ENCODE data around the gene CPED1. TPM values are rescaled to one million over a fixed set of nuclear protein-coding genes. Genes with fewer than 3 reads are reported as not detected.
A peak's percentile ranks its signal among the peaks of the same experiment; 100 is the strongest.

Gene CPED1
- polyA plus RNA-seq (ENCODE audit: insufficient read length) = 8.4 TPM

- DNase-seq (ENCODE audit: low read depth) = no peak
These were observed at the start of gene CPED1 for GRCh38 chr7:120988591-120989256. CPED1 (plus strand) TSS chr7:120988711; CDS start chr7:120989622, 911 bp downstream.

GRCh38 chr7:120939345-120939744, 49.2 kb upstream of the CPED1 start:
- DNase-seq (ENCODE audit: low read depth) = no peak

- no peak for DNase-seq (ENCODE audit: low read depth)
These were observed 47.4 kb upstream of the CPED1 start for GRCh38 chr7:120941064-120941463.

- no peak for DNase-seq (ENCODE audit: low read depth)
These were observed 46.7 kb upstream of the CPED1 start for GRCh38 chr7:120941856-120942255.

- DNase-seq (ENCODE audit: low read depth) = no peak
These were observed 45.6 kb upstream of the CPED1 start for GRCh38 chr7:120942861-120943260.

- no peak for DNase-seq (ENCODE audit: low read depth)
These were observed 43.5 kb upstream of the CPED1 start for GRCh38 chr7:120944826-120945562.

- no peak for DNase-seq (ENCODE audit: low read depth)
These were observed 40.5 kb upstream of the CPED1 start for GRCh38 chr7:120947980-120948379.

GRCh38 chr7:120949393-120949911, 39.1 kb upstream of the CPED1 start:
- DNase-seq (ENCODE audit: low read depth) = no peak

GRCh38 chr7:120949998-120950538, 38.4 kb upstream of the CPED1 start:
- DNase-seq (ENCODE audit: low read depth) = no peak

GRCh38 chr7:120950539-120951308, 37.8 kb upstream of the CPED1 start, which contains the start of gene ING3:
ING3 (plus strand) TSS chr7:120950777; CDS start chr7:120950897, 120 bp downstream.
- peak; percentile 95 for DNase-seq (ENCODE audit: low read depth)

- DNase-seq (ENCODE audit: low read depth) = no peak
These were observed 37.2 kb upstream of the CPED1 start for GRCh38 chr7:120951309-120951699.

- DNase-seq (ENCODE audit: low read depth) = no peak
These were observed 36.7 kb upstream of the CPED1 start for GRCh38 chr7:120951826-120952225.

GRCh38 chr7:120955577-120956149, 32.8 kb upstream of the CPED1 start:
- DNase-seq (ENCODE audit: low read depth) = no peak

- DNase-seq (ENCODE audit: low read depth) = no peak
These were observed 28.5 kb upstream of the CPED1 start for GRCh38 chr7:120959929-120960484.

GRCh38 chr7:120960714-120961113, 27.8 kb upstream of the CPED1 start:
- no peak for DNase-seq (ENCODE audit: low read depth)

GRCh38 chr7:120961638-120962173, 26.8 kb upstream of the CPED1 start:
- no peak for DNase-seq (ENCODE audit: low read depth)

- no peak for DNase-seq (ENCODE audit: low read depth)
These were observed 24.4 kb upstream of the CPED1 start for GRCh38 chr7:120964088-120964487.

GRCh38 chr7:120966961-120967360, 21.6 kb upstream of the CPED1 start:
- no peak for DNase-seq (ENCODE audit: low read depth)

GRCh38 chr7:120973849-120974248, 14.7 kb upstream of the CPED1 start:
- DNase-seq (ENCODE audit: low read depth) = no peak

GRCh38 chr7:120979765-120980499, 8.6 kb upstream of the CPED1 start:
- no peak for DNase-seq (ENCODE audit: low read depth)

Measured in forelimb muscle (tissue), 1 donor.